Measurements from ENCODE around the gene NBEA. TPM values are rescaled to one million over a fixed set of nuclear protein-coding genes. Genes with fewer than 3 reads are reported as not detected.

The NBEA gene
- total RNA-seq, 1 donor from 2014 or later = 3.9 TPM

- H3K4me1 Mint-ChIP-seq = peaks cover 2% of the 10 kb centered on the region
- POLR2A ChIA-PET = no interaction called here
- H3K4me3 Mint-ChIP-seq = no peak overlapping the region
- H3K36me3 Mint-ChIP-seq (ENCODE audit: low read depth) = peaks cover 4% of the 10 kb centered on the region
- CTCF ChIA-PET = no interaction called here
- no peaks in the 10 kb centered on the region for H3K27me3 Mint-ChIP-seq
- no peak for DNase-seq
- H3K27ac Mint-ChIP-seq = no peak overlapping the region
- no peaks in the 10 kb centered on the region for H3K9me3 Mint-ChIP-seq
- no peak for TF ChIP-seq CTCF (IDR thresholded peaks at IDR 0.05)
- no peak for ATAC-seq (ENCODE audit: low read depth)
- intact Hi-C loops (cut with micrococcal nuclease) = no loop called here
Measured at GRCh38 chr13:35354285-35354684, 412.2 kb downstream of the NBEA start.

DNA sequence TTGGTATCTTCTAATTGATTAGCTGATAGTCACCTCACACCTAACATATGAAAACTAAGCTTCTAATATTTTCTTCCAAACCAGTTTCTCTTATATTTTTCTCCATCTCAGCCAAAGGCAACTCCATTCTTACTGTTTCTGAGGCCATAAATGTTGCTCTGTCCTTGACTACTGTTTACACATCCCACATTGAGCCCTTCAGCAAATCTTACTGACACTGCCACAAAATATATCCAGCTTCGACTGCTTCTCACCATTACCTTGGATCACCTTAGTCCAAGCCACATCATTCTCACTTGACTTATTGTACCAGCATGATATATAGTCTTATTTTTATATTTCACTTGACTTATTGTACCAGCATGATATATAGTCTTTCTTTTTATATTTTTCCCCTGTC is 412.8 kb downstream of the NBEA start:
- DNase-seq (no peak), ATAC-seq (ENCODE audit: low read depth) (no peak)
- H3K4me1 Mint-ChIP-seq = peaks cover 2% of the 10 kb centered on the region
- peaks cover 4% of the 10 kb centered on the region for H3K36me3 Mint-ChIP-seq (ENCODE audit: low read depth)
- H3K27me3 Mint-ChIP-seq = no peaks in the 10 kb centered on the region
- H3K4me3 Mint-ChIP-seq = no peak overlapping the region
- POLR2A ChIA-PET = no interaction called here
- intact Hi-C loops (cut with micrococcal nuclease) = no loop called here
- TF ChIP-seq CTCF (IDR thresholded peaks at IDR 0.05) = no peak
- no peak overlapping the region for H3K27ac Mint-ChIP-seq
- H3K9me3 Mint-ChIP-seq = no peaks in the 10 kb centered on the region
- CTCF ChIA-PET = no interaction called here

- ChIA-PET CTCF (no interaction called here), POLR2A (no interaction called here)
- no peak for TF ChIP-seq CTCF (IDR thresholded peaks at IDR 0.05)
- no peak for ATAC-seq (ENCODE audit: low read depth)
- no peak for DNase-seq
- no peaks in the 10 kb centered on the region for H3K9me3 Mint-ChIP-seq
- H3K36me3 Mint-ChIP-seq (ENCODE audit: low read depth) = peaks cover 7% of the 10 kb centered on the region
- intact Hi-C loops (cut with micrococcal nuclease) = no loop called here
- no peak overlapping the region for H3K27ac Mint-ChIP-seq
- no peaks in the 10 kb centered on the region for H3K27me3 Mint-ChIP-seq
- H3K4me3 Mint-ChIP-seq = no peak overlapping the region
- H3K4me1 Mint-ChIP-seq = peaks cover 2% of the 10 kb centered on the region
Measured at GRCh38 chr13:35356572-35356971, 414.5 kb downstream of the NBEA start.

DNA sequence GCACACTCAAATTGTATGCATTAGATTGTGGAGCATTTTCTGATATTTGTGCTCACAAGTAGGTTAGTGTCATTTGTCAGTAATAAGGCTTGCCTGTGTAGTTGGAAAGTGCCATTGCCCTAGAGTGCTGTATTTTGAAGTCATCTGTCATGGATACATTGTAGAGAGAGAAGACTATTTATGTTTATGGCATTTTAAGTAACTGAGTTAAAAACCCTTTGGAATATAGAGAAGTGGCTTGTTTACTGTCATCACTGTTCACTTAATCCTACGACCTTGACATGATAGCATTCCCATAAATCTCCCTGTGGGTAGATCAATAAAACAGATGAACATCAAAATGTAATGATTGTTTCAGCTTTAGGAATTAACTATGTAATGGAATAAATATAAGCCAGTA is 423.8 kb downstream of the NBEA start:
- POLR2A ChIA-PET = no interaction called here
- ATAC-seq (ENCODE audit: low read depth) (no peak), DNase-seq (no peak)
- Mint-ChIP-seq H3K4me3 (no peak overlapping the region), H3K27ac (no peak overlapping the region), H3K36me3 (ENCODE audit: low read depth) (peaks cover 8% of the 10 kb centered on the region), H3K4me1 (no peaks in the 10 kb centered on the region), H3K9me3 (peaks cover 9% of the 10 kb centered on the region), H3K27me3 (no peaks in the 10 kb centered on the region)
- TF ChIP-seq CTCF (IDR thresholded peaks at IDR 0.05) = no peak
- CTCF ChIA-PET = no interaction called here
- intact Hi-C loops (cut with micrococcal nuclease) = no loop called here

DNA sequence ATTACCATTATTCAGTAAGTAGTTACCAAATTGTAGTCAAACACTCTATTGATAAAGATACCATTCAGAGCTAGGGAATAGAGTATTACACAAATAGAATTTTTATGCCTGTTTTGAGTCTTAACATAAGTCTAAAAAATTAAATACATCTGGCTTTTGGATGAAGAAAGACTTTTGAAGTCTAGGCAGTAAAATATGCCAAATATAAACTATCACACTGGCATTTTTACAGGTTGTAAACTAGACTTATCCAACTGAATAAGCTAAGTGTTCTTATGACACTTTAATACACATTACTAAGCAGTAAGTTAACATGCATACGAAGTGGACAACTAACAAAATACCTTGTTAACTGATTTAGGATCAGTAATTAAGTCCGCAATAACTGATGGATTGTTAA is 425.5 kb downstream of the NBEA start:
- H3K4me3 Mint-ChIP-seq = no peak overlapping the region
- H3K4me1 Mint-ChIP-seq = no peaks in the 10 kb centered on the region
- CTCF ChIA-PET = no interaction called here
- intact Hi-C loops (cut with micrococcal nuclease) = no loop called here
- peaks cover 8% of the 10 kb centered on the region for H3K36me3 Mint-ChIP-seq (ENCODE audit: low read depth)
- no peak for TF ChIP-seq CTCF (IDR thresholded peaks at IDR 0.05)
- H3K27ac Mint-ChIP-seq = no peak overlapping the region
- DNase-seq = no peak
- no peak for ATAC-seq (ENCODE audit: low read depth)
- peaks cover 20% of the 10 kb centered on the region for H3K9me3 Mint-ChIP-seq
- POLR2A ChIA-PET = no interaction called here
- no peaks in the 10 kb centered on the region for H3K27me3 Mint-ChIP-seq

All from activated B cell treated with CpG ODN at 0.5 μM for 24 hours (primary cell).